ENCODE results near the gene ITM2C. TPM values are rescaled to one million over a fixed set of nuclear protein-coding genes. Genes with fewer than 3 reads are reported as not detected.

ITM2C gene
- total and polyA plus RNA-seq, 9 of the 15 experiments (the other 6 are each of a cell fraction or from before 2014, with no cell fraction given): 0.49 to 58.8 (median 21.5) TPM

- TF ChIP-seq ZNF263 (CRISPR knock-in tag; IDR thresholded peaks at IDR 0.05; ENCODE audit: borderline replicate concordance): no peak
- TF ChIP-seq E4F1 (CRISPR knock-in tag; IDR thresholded peaks at IDR 0.05; ENCODE audit: borderline replicate concordance): no peak
- no peak for TF ChIP-seq ZBTB17 (CRISPR knock-in tag; IDR thresholded peaks at IDR 0.05)
- no peak for TF ChIP-seq NR1H2 (CRISPR knock-in tag; IDR thresholded peaks at IDR 0.05)
- TF ChIP-seq ZNF589 (CRISPR knock-in tag; IDR thresholded peaks at IDR 0.05; ENCODE audit: low read depth): no peak
- no peak for TF ChIP-seq HMGXB4 (CRISPR knock-in tag; IDR thresholded peaks at IDR 0.05)
- TF ChIP-seq GATAD2A (IDR thresholded peaks at IDR 0.05): no peak
- no peak for TF ChIP-seq NCOA2 (IDR thresholded peaks at IDR 0.05; ENCODE audit: partially characterized antibody in 2 of 2)
- TF ChIP-seq CHAMP1 (IDR thresholded peaks at IDR 0.05): no peak
- TF ChIP-seq POLR2B (IDR thresholded peaks at IDR 0.05; ENCODE audit: low read depth, partially characterized antibody): no peak
- TF ChIP-seq JUND (IDR thresholded peaks at IDR 0.05; ENCODE audit: borderline replicate concordance, low read depth, low read length): peak; percentile 70; the same call in 1 of the 2 replicates
- peak; percentile 45; the same call in 1 of the 3 replicates for TF ChIP-seq JUND (tag; IDR thresholded peaks at IDR 0.05; ENCODE audit: borderline replicate concordance, low read depth, low read length)
- TF ChIP-seq GMEB1 (CRISPR knock-in tag; IDR thresholded peaks at IDR 0.05): no peak
- no peak for TF ChIP-seq NONO (IDR thresholded peaks at IDR 0.05; ENCODE audit: low read depth in 2 of 2, low read length in 1 of 2)
- no peak for TF ChIP-seq ZNF57 (CRISPR knock-in tag; IDR thresholded peaks at IDR 0.05)
- TF ChIP-seq CBX2 (IDR thresholded peaks at IDR 0.05; ENCODE audit: insufficient read depth, low read length, poor library complexity, severe bottlenecking): no peak
Measured at GRCh38 chr2:230905448-230906421, 41.0 kb downstream of the ITM2C start (continued).
